Ascending aorta (tissue), 2 donors: Measurements from ENCODE around the gene C5. TPM values are rescaled to one million over a fixed set of nuclear protein-coding genes. Genes with fewer than 3 reads are reported as not detected.
"Not testable (repeated sequence)": the region's sequence is repeated elsewhere in the genome, so short reads cannot be mapped to it uniquely, and the experiment has no call there.

Experiments used
- DNase-seq, 2 donors: peaks; one replicate each; pipeline ENCODE4 v3.0.0-alpha.2; 2019; ENCODE audit warnings: low spot score in 2 of 2
- H3K27ac ChIP-seq, 2 donors: fragments of 200-600 bp; sonication (generic); one replicate each; pipeline ENCODE4 v1.5.1; 2016 to 2017; ENCODE audit warnings: mild to moderate bottlenecking in 1 of 2
- H3K27me3 ChIP-seq: fragments of 200-600 bp; sonication (generic); one replicate; pipeline ENCODE4 v1.5.1; 2017
- H3K36me3 ChIP-seq, 2 donors: fragments of 200-600 bp; sonication (generic); one replicate each; pipeline ENCODE4 v1.5.1; 2016
- H3K4me1 ChIP-seq, 2 donors: fragments of 200-600 bp; sonication (generic); one replicate each; pipeline ENCODE4 v1.5.1; 2016 to 2017; ENCODE audit warnings: mild to moderate bottlenecking in 1 of 2
- H3K4me3 ChIP-seq, 2 donors: fragments of 200-600 bp; sonication (generic); one replicate each; pipeline ENCODE4 v1.5.1; 2016 to 2017; ENCODE audit warnings: mild to moderate bottlenecking in 1 of 2
- H3K9me3 ChIP-seq, 2 donors: fragments of 200-600 bp; sonication (generic); one replicate each; pipeline ENCODE4 v1.5.1; 2016
- CTCF ChIP-seq, 3 experiments: fragments of 200-600 bp in 2 of 3; fragments of 450-650 bp in 1 of 3; sonication (generic) in 2 of 3; IDR thresholded peaks; one replicate each; pipeline ENCODE4 v1.5.1; 2016 to 2019; ENCODE audit warnings: antibody characterized with exemption in 3 of 3, mild to moderate bottlenecking in 1 of 3, moderate library complexity in 1 of 3
- intact Hi-C: fragments of 100-400 bp; cut with DNase I; formaldehyde crosslinking; loops from one replicate; pipeline ENCODE4 v1.15.1; 2023
- total RNA-seq: library from RNA; depleted of rRNA; stranded (reverse); fragments of >200 nt; gene quantifications from one replicate; pipeline ENCODE4 v1.1.0, GENCODE V29; 2016

The C5 gene
- total RNA-seq, 1 donor from 2014 or later: 1.5 TPM

GRCh38 chr9:121029469-121029868 is 20.6 kb downstream of the C5 start:
- intact Hi-C loops: no loop called here
- H3K36me3 ChIP-seq: peaks cover 3 to 7% of the 10 kb centered on the region in 2 donors
- no peak overlapping the region for H3K27ac ChIP-seq
- H3K9me3 ChIP-seq: no peaks in the 10 kb centered on the region
- no peak for TF ChIP-seq CTCF (IDR thresholded peaks at IDR 0.05)
- no peaks in the 10 kb centered on the region for H3K27me3 ChIP-seq
- DNase-seq: no peak
- no peak overlapping the region for H3K4me3 ChIP-seq
- no peaks in the 10 kb centered on the region for H3K4me1 ChIP-seq

GRCh38 chr9:121028285-121028684 is 21.8 kb downstream of the C5 start:
- H3K4me1 ChIP-seq, H3K4me3 ChIP-seq, H3K36me3 ChIP-seq, H3K9me3 ChIP-seq, DNase-seq, H3K27ac ChIP-seq, H3K27me3 ChIP-seq, intact Hi-C loops: not testable (repeated sequence)

- Histone ChIP-seq H3K27me3 (no peaks in the 10 kb centered on the region), H3K9me3 (no peaks in the 10 kb centered on the region), H3K27ac (no peak overlapping the region), H3K4me1 (no peaks in the 10 kb centered on the region), H3K36me3 (peaks cover 2 to 7% of the 10 kb centered on the region in 2 donors), H3K4me3 (no peak overlapping the region)
- DNase-seq: no peak
- TF ChIP-seq CTCF (IDR thresholded peaks at IDR 0.05): no peak
- intact Hi-C loops: no loop called here
Measured at GRCh38 chr9:121026768-121027167, 23.3 kb downstream of the C5 start.

GRCh38 chr9:121026260-121026691 is 23.8 kb downstream of the C5 start:
- Histone ChIP-seq H3K27me3 (no peaks in the 10 kb centered on the region), H3K9me3 (no peaks in the 10 kb centered on the region), H3K4me3 (no peak overlapping the region), H3K4me1 (no peaks in the 10 kb centered on the region), H3K27ac (no peak overlapping the region), H3K36me3 (peaks cover 0 to 7% of the 10 kb centered on the region in 2 donors)
- TF ChIP-seq CTCF (IDR thresholded peaks at IDR 0.05): no peak
- no peak for DNase-seq
- intact Hi-C loops: no loop called here

- no peaks in the 10 kb centered on the region for H3K9me3 ChIP-seq
- intact Hi-C loops: no loop called here
Measured at GRCh38 chr9:121024237-121024636, 25.8 kb downstream of the C5 start.

GRCh38 chr9:121023064-121023463 is 27.0 kb downstream of the C5 start:
- intact Hi-C loops: no loop called here
- no peaks in the 10 kb centered on the region for H3K4me1 ChIP-seq
- H3K4me3 ChIP-seq: no peak overlapping the region
- no peak overlapping the region for H3K27ac ChIP-seq
- no peaks in the 10 kb centered on the region for H3K9me3 ChIP-seq
- peaks cover 0 to 6% of the 10 kb centered on the region in 2 donors for H3K36me3 ChIP-seq
- no peaks in the 10 kb centered on the region for H3K27me3 ChIP-seq
- TF ChIP-seq CTCF (IDR thresholded peaks at IDR 0.05): no peak
- no peak for DNase-seq

More at GRCh38 chr9:121024237-121024636, 25.8 kb downstream of the C5 start:
- no peak for TF ChIP-seq CTCF (IDR thresholded peaks at IDR 0.05)
- DNase-seq: no peak
- Histone ChIP-seq H3K4me3 (no peak overlapping the region), H3K4me1 (no peaks in the 10 kb centered on the region), H3K27me3 (no peaks in the 10 kb centered on the region), H3K36me3 (peaks cover 0 to 6% of the 10 kb centered on the region in 2 donors), H3K27ac (no peak overlapping the region)
